Measurements from ENCODE around the gene SLC15A4.

SLC15A4 gene

GRCh38 chr12:128761379-128761790, 62.4 kb downstream of the SLC15A4 start:
- TF ChIP-seq SNAI2 (CRISPR knock-in tag; IDR thresholded peaks at IDR 0.05), result no peak
- no peak for TF ChIP-seq CREB5 (CRISPR knock-in tag; IDR thresholded peaks at IDR 0.05; ENCODE audit: low read depth)
- ATAC-seq, result no peak

GRCh38 chr12:128755566-128755965, 68.2 kb downstream of the SLC15A4 start:
- ATAC-seq, result no peak

More at GRCh38 chr12:128755566-128755965, 68.2 kb downstream of the SLC15A4 start:
- TF ChIP-seq ARNTL (CRISPR knock-in tag; IDR thresholded peaks at IDR 0.05; ENCODE audit: borderline replicate concordance, low read depth) (no peak), ESRRG (CRISPR knock-in tag; IDR thresholded peaks at IDR 0.05) (no peak), ZNF565 (CRISPR knock-in tag; conservative IDR thresholded peaks at IDR 0.05; ENCODE audit: low read depth) (no peak), OSR1 (CRISPR knock-in tag; IDR thresholded peaks at IDR 0.05) (no peak), RARB (CRISPR knock-in tag; IDR thresholded peaks at IDR 0.05) (no peak), PPARA (CRISPR knock-in tag; IDR thresholded peaks at IDR 0.05; ENCODE audit: borderline replicate concordance) (no peak), SNAI2 (CRISPR knock-in tag; IDR thresholded peaks at IDR 0.05) (no peak), ZC3H10 (CRISPR knock-in tag; IDR thresholded peaks at IDR 0.05) (no peak), CSDC2 (CRISPR knock-in tag; IDR thresholded peaks at IDR 0.05) (no peak), TOX (CRISPR knock-in tag; IDR thresholded peaks at IDR 0.05; ENCODE audit: borderline replicate concordance) (no peak), CREB5 (CRISPR knock-in tag; IDR thresholded peaks at IDR 0.05; ENCODE audit: low read depth) (no peak), ISL1 (CRISPR knock-in tag; IDR thresholded peaks at IDR 0.05) (no peak), TCF4 (CRISPR knock-in tag; IDR thresholded peaks at IDR 0.05; ENCODE audit: borderline replicate concordance) (no peak), ZFP3 (CRISPR knock-in tag; IDR thresholded peaks at IDR 0.05) (no peak), GLIS3 (CRISPR knock-in tag; IDR thresholded peaks at IDR 0.05) (no peak), ZFP30 (CRISPR knock-in tag; IDR thresholded peaks at IDR 0.05) (no peak), TSHZ2 (CRISPR knock-in tag; IDR thresholded peaks at IDR 0.05) (no peak)
- TF ChIP-seq, protein P1, sequence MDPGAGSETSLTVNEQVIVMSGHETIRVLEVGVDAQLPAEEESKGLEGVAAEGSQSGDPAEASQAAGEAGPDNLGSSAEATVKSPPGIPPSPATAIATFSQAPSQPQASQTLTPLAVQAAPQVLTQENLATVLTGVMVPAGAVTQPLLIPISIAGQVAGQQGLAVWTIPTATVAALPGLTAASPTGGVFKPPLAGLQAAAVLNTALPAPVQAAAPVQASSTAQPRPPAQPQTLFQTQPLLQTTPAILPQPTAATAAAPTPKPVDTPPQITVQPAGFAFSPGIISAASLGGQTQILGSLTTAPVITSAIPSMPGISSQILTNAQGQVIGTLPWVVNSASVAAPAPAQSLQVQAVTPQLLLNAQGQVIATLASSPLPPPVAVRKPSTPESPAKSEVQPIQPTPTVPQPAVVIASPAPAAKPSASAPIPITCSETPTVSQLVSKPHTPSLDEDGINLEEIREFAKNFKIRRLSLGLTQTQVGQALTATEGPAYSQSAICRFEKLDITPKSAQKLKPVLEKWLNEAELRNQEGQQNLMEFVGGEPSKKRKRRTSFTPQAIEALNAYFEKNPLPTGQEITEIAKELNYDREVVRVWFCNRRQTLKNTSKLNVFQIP (CRISPR knock-in tag; IDR thresholded peaks at IDR 0.05; ENCODE audit: borderline replicate concordance, low read depth), result no peak
- TF ChIP-seq, protein P2, sequence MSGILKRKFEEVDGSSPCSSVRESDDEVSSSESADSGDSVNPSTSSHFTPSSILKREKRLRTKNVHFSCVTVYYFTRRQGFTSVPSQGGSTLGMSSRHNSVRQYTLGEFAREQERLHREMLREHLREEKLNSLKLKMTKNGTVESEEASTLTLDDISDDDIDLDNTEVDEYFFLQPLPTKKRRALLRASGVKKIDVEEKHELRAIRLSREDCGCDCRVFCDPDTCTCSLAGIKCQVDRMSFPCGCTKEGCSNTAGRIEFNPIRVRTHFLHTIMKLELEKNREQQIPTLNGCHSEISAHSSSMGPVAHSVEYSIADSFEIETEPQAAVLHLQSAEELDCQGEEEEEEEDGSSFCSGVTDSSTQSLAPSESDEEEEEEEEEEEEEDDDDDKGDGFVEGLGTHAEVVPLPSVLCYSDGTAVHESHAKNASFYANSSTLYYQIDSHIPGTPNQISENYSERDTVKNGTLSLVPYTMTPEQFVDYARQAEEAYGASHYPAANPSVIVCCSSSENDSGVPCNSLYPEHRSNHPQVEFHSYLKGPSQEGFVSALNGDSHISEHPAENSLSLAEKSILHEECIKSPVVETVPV (CRISPR knock-in tag; IDR thresholded peaks at IDR 0.05), result no peak
- TF ChIP-seq, protein P3, sequence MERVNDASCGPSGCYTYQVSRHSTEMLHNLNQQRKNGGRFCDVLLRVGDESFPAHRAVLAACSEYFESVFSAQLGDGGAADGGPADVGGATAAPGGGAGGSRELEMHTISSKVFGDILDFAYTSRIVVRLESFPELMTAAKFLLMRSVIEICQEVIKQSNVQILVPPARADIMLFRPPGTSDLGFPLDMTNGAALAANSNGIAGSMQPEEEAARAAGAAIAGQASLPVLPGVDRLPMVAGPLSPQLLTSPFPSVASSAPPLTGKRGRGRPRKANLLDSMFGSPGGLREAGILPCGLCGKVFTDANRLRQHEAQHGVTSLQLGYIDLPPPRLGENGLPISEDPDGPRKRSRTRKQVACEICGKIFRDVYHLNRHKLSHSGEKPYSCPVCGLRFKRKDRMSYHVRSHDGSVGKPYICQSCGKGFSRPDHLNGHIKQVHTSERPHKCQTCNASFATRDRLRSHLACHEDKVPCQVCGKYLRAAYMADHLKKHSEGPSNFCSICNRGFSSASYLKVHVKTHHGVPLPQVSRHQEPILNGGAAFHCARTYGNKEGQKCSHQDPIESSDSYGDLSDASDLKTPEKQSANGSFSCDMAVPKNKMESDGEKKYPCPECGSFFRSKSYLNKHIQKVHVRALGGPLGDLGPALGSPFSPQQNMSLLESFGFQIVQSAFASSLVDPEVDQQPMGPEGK (CRISPR knock-in tag; IDR thresholded peaks at IDR 0.05; ENCODE audit: borderline replicate concordance), result no peak

Measured in SK-N-SH treated with all-trans-retinoic acid at 6 μM for 48 hours (cell line).